Mucosa of stomach (tissue), 1 donor: ENCODE results near the gene ATXN3.

Experiments
- H3K27me3 ChIP-seq: one replicate; pipeline ENCODE4 v1.7.0; 2013; ENCODE audit warnings: mild to moderate bottlenecking, low read length; ENCODE audit not compliant: control insufficient read depth, insufficient read depth
- H3K36me3 ChIP-seq: one replicate; pipeline ENCODE4 v1.7.0; 2013; ENCODE audit warnings: low read length; ENCODE audit not compliant: control insufficient read depth, insufficient read depth
- H3K4me1 ChIP-seq: one replicate; pipeline ENCODE4 v1.7.0; 2013; ENCODE audit warnings: mild to moderate bottlenecking, low read length; ENCODE audit not compliant: control insufficient read depth, insufficient read depth
- H3K4me3 ChIP-seq: one replicate; pipeline ENCODE4 v1.7.0; 2013; ENCODE audit warnings: low read length
- H3K9ac ChIP-seq: one replicate; pipeline ENCODE4 v1.7.0; 2013; ENCODE audit warnings: mild to moderate bottlenecking, low read length, moderate library complexity
- H3K9me3 ChIP-seq: one replicate; pipeline ENCODE4 v1.7.0; 2013; ENCODE audit warnings: mild to moderate bottlenecking, low read length, moderate library complexity; ENCODE audit not compliant: control insufficient read depth
- donor health status: Pancreatic carcinoma.

The ATXN3 gene

DNA sequence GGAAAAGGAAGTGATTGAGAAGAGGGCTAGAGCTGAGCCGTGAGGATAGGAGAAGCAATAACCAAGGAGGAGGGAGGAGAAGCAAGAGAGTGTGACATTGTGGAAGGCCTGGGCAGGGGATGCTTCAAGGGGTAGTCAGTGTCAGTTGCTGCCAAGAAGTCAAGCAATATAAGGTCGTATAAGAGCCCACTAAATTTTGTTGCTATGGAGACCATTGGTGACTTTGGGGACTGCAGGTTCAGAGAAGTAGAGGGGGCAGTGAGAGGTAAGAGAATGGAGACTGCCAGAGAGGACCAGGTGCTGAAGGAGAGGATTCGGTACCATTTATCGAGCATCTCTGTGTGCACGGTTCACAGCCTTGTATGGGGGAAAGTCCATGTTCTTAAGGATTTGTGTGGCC is 3.1 kb upstream of the ATXN3 start:
- no peak overlapping the region for H3K9ac ChIP-seq

DNA sequence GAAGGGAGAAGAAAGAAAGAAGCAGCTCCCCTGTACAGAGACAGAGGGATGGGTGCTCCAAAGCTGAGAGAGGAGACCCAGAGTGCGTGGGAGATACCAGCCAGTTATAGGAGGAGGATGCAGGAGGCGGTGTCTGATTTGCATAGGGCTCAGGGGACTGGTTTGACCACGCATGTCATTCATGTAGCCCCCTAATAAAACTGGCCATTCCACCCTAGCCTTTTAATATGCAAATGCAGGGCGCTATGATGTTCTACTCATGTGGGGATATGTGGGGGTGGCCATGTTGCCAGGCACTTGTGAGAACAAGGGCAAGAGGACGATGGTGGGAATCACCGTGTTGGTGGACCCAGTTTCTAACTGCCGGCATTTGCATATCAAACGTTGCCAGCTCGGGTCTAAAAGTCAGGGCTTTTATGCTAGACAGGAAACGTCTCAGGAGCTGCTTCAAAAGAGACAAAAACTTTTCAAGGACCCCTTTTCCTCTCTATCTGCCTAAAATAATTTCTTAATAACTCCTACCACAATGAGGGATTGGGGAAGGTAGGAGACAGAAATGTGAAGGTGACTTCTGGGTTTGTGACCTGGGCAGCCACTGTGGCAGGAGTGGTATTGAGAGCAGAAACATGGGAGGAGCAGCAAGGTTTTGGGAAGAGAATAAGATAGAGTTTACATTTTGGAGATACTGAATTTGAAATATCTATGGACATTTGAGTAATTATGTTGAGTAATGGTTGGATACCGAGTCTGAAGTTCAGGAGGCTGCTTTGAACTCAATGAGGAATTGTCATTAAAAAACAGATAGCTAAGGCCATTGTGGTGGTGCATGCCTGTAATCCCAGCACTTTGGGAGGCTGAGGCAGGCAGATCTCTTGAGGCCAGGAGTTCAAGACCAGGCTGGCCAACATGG is 2.2 kb upstream of the ATXN3 start:
- H3K4me1 ChIP-seq, result peaks cover 3% of the 10 kb centered on the region
- no peaks in the 10 kb centered on the region for H3K9me3 ChIP-seq
- H3K9ac ChIP-seq, result no peak overlapping the region
- H3K4me3 ChIP-seq, result no peak overlapping the region
- no peaks in the 10 kb centered on the region for H3K27me3 ChIP-seq
- H3K36me3 ChIP-seq, result no peaks in the 10 kb centered on the region

More for the DNA sequence above, 3.1 kb upstream of the ATXN3 start:
- no peaks in the 10 kb centered on the region for H3K36me3 ChIP-seq
- H3K9me3 ChIP-seq, result no peaks in the 10 kb centered on the region
- no peaks in the 10 kb centered on the region for H3K4me1 ChIP-seq
- no peak overlapping the region for H3K4me3 ChIP-seq
- H3K27me3 ChIP-seq, result no peaks in the 10 kb centered on the region

DNA sequence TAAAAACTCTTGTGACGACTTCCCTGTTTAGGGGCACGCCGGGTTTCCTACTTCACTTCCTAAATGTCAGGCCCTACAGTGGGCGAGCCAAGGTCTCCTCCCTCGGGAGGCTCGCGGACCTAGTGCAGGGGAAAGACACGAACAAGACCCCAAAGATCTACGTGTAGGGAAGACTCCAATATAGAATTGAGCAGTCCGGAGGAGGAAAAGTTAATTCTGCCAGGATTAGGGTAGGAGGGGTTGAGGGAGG is 564 bp downstream of the ATXN3 start:
- Histone ChIP-seq H3K9ac (peak overlapping the region; percentile 88), H3K27me3 (no peaks in the 10 kb centered on the region), H3K4me3 (peak overlapping the region; percentile 72), H3K36me3 (no peaks in the 10 kb centered on the region), H3K9me3 (no peaks in the 10 kb centered on the region), H3K4me1 (peaks cover 11% of the 10 kb centered on the region)

DNA sequence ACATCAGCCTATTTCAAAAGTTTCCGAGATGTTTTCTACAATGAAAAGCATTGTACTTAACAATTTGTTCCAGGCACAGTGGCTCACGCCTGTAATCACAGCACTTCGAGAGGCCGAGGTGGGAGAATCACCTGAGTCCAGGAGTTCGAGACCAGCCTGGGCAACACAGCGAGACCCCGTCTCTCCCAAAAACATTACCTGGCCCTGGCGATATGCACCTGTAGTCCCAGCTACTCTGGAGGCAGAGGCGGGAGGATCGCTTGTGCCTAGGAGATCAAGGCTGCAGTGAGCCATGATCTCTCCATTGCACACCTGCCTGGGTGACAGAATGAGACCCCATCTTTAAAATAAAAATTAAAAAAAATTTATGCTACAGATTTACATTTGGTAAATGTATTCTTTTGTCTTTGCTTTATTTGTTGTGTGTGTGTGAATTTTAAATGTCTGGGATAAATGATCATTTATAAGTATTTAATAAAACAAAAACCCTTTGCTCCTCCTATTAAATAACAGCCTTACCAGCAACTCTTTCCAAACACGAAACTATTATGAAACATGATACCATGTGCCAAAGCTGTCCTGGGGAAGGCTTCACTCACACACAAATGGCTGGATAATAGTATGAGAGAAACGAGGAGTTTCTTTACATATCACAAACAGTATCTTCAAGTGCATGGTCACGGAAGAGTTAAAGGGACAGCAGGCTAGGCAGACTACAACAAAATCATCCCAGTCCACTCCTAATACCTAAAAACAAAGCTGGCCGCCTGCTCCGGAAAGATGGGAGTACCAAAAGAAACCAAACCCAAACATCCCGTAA is 1.1 kb downstream of the ATXN3 start:
- no peaks in the 10 kb centered on the region for H3K27me3 ChIP-seq
- peak overlapping the region; percentile 88 for H3K9ac ChIP-seq
- H3K4me3 ChIP-seq, result peak overlapping the region; percentile 72
- no peaks in the 10 kb centered on the region for H3K36me3 ChIP-seq
- H3K9me3 ChIP-seq, result no peaks in the 10 kb centered on the region
- H3K4me1 ChIP-seq, result peaks cover 11% of the 10 kb centered on the region

DNA sequence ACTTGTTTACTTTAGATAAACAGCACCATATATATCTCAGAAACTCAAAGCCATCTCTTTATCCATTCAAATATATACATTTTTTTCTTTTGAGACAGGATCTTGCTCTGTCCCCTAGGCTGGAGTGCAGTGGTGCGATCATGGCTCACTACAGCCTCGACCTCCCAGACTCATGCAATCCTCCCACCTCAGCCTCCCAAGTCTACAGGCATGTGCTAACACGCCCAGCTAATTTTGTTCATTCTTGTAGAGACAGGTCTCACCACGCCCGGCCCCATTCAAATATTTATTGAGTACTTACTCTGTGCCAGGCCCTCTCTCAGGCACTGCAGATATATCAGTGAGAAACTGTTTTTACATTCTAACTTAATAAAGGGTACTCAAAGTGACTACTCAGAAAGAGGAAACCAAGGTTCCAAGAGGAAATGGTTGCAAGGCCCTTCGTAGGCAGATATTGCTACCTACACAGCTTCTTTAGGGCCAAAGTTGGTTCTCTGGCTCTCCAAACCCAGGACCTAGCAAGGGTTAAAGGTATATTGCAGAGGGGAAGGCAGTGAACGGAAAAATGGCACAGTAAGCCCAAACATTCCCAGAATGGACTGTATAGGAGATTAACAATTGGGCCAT is 2.9 kb downstream of the ATXN3 start:
- no peaks in the 10 kb centered on the region for H3K27me3 ChIP-seq
- H3K36me3 ChIP-seq, result no peaks in the 10 kb centered on the region
- H3K9me3 ChIP-seq, result no peaks in the 10 kb centered on the region
- no peak overlapping the region for H3K4me3 ChIP-seq
- no peak overlapping the region for H3K9ac ChIP-seq
- peaks cover 11% of the 10 kb centered on the region for H3K4me1 ChIP-seq

DNA sequence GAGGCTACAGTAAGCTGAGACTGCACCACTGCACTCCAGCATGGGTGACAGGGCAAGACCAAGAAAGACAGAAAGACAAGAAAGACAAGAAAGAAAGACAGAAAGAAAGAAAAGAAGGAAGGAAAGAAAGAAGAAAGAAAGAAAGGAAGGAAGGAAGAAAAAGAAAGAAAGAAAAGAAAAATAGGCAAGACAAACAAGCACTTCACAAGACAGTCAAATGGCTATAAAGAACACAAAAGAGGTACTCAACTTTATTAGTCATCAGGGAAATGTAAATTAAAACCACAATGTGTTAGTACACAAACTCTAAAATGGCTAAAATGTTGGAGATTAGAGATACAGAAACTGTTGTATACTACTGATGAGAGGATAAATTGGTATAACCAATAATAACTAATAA is 6.6 kb downstream of the ATXN3 start:
- no peak overlapping the region for H3K9ac ChIP-seq
- H3K4me3 ChIP-seq, result no peak overlapping the region
- no peaks in the 10 kb centered on the region for H3K36me3 ChIP-seq
- H3K27me3 ChIP-seq, result no peaks in the 10 kb centered on the region
- H3K9me3 ChIP-seq, result no peaks in the 10 kb centered on the region
- peaks cover 11% of the 10 kb centered on the region for H3K4me1 ChIP-seq

DNA sequence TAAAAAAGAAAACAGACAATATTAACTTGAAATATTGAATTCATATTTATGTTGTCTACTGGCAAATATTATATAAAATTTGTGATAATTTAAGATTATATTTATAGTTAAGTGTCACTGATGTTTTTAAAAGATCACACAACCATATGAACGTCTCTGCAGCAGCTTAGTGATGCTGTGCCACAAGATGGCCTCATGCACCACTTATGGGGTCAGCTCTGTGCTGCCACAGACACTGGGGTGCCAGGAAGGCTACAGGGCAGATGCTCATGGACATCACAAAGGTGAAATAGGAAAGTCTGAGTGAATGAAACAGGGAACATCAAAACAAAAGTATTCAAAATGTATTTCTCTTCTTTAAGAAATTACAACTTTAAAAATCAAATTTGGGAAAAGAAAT is 13.1 kb downstream of the ATXN3 start:
- H3K9ac ChIP-seq, result no peak overlapping the region
- no peaks in the 10 kb centered on the region for H3K36me3 ChIP-seq
- H3K27me3 ChIP-seq, result no peaks in the 10 kb centered on the region
- no peak overlapping the region for H3K4me3 ChIP-seq
- H3K4me1 ChIP-seq, result no peaks in the 10 kb centered on the region
- H3K9me3 ChIP-seq, result no peaks in the 10 kb centered on the region

DNA sequence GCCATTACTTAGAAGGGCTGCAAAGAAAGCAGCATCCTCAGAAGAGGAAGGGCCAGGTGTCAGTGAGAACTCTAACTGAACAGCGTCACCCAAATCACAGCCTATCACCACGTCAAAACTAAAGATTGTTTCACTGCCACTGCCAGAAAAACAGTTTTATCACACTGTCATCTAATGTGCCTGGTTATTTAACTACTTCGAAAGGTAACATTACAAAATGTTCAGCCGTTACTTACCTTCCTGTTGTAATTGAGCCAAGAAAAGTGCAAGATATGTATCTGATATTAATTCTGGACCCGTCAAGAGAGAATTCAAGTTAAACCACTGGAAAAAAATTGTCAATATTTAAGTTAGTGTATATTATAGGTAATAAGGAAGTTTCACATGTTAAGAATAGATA is 17.9 kb downstream of the ATXN3 start:
- H3K9me3 ChIP-seq, result no peaks in the 10 kb centered on the region
- no peak overlapping the region for H3K9ac ChIP-seq
- H3K4me3 ChIP-seq, result no peak overlapping the region
- H3K4me1 ChIP-seq, result no peaks in the 10 kb centered on the region
- no peaks in the 10 kb centered on the region for H3K36me3 ChIP-seq
- no peaks in the 10 kb centered on the region for H3K27me3 ChIP-seq

DNA sequence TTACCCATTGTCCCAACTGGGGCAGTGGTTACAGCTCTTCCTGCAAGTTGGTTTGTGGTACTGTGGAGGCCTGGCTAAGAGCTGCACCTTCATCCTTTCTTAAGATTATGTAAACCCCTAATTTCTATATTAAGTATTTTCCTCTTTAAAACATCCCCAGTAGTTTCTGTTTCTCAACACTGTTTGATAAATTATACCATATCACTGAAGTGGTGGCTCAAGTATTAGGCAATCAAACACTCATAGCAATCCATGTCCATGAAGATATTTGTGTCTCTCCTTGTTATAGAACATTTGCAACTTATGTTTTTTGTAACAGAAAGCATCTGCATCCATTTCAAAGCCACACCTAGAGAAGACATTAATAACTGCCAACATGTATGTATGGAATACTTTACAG is 31.8 kb downstream of the ATXN3 start:
- peaks cover 4% of the 10 kb centered on the region for H3K36me3 ChIP-seq
- H3K4me3 ChIP-seq, result no peak overlapping the region
- no peak overlapping the region for H3K9ac ChIP-seq
- H3K27me3 ChIP-seq, result no peaks in the 10 kb centered on the region
- H3K4me1 ChIP-seq, result no peaks in the 10 kb centered on the region
- no peaks in the 10 kb centered on the region for H3K9me3 ChIP-seq

DNA sequence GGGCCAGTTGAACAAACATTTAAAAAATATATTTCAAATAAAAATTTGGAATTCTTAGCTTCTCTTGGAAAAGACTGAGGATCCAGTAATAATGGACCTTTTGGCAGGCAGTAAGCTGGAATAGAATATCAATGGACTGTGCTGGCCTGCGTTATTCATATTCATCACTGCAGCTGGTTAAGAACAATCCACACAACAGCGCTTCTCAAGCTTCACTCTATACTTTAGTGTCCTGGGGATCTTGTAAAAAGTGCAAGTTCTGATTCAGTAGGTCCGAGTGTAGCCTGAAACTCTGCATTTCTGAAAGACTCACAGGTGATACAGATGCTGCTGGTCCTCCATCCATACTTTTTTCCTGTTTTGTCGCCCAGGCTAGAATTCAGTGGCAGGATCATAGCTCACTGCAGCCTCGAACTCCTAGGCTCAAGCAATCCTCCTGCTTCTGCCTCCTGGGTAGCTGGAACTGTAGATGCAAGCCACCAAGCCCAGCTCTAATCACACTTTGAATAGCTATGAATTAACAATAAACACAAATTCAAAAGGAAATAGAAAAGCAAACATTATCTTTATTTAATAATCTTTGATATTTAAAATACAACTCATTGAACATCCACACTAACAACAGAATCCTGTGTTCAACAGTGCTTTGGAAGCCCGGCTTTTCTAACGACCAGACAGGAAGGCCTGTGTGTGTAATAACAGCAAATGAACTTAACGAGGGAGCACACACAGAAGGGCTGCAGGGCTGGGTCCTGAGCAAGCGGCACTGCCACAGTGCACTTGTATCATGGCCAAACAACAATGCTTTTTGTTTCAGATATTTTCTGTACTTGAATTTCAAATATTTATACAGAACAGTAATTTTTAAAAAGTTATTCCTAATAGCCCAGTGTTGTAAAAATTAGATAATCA is 48.1 kb downstream of the ATXN3 start:
- Histone ChIP-seq H3K4me1 (no peaks in the 10 kb centered on the region), H3K9ac (no peak overlapping the region), H3K9me3 (no peaks in the 10 kb centered on the region), H3K36me3 (no peaks in the 10 kb centered on the region), H3K4me3 (no peak overlapping the region), H3K27me3 (no peaks in the 10 kb centered on the region)

DNA sequence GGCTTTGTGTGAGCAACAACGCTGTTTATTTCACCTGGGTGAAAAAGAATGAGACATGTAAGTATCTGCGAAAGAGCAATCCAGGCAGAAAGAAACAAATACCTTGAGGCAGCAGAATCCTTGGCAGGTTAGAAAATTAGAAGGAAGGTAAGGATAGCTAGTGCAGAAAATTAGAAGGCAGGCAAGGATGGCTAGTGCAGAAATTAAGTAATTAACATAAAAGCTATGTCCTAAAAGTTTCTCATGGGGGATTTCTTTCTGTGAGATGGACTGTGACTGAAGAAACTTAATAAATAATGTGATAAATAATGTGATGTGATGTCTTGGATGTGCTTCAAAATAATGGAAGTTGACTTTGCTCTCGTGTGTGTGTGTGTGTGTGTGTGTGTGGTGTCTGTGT is 56.6 kb downstream of the ATXN3 start:
- no peak overlapping the region for H3K4me3 ChIP-seq
- H3K9me3 ChIP-seq, result no peaks in the 10 kb centered on the region
- H3K36me3 ChIP-seq, result no peaks in the 10 kb centered on the region
- no peaks in the 10 kb centered on the region for H3K27me3 ChIP-seq
- no peaks in the 10 kb centered on the region for H3K4me1 ChIP-seq
- H3K9ac ChIP-seq, result no peak overlapping the region
